ENCODE data around the gene RANBP9.

The RANBP9 gene

DNA sequence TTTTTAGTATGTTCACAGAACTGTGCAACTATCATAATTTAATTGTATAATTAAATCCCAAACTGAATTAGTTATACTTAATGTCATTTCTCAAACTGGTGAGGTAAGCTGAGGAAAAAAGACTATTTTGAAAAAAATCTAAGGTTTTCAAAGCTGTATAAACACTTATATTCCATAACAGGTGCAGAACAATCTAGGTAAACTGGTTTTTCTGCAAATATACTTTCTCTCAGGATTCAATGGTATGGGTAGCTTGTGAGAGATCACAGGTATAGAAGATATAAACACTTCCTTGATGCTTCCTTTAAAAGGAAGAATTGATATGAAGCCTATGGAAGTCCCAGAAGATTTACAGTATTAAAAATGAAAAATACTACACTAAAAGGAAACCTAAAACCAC lies 62.8 kb downstream of the RANBP9 start:
- DNase-seq, result no peak

DNA sequence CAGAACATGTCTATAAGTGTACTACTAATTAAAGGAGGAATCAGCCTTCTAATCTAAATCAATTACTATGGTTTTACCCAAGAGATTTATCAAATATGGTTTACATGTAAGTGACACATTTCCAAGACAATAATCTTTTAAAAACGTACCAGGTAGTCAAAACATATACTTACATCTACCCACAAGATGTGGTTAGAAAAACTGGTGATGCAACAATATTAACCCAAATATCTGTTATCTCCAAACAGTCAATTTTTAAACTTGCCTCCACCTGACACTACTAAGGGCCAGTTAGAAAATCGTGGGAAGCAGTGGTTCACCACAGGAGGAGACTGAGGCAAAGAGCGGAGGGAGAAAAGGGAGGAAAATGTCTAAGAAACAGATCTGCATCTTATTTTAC lies 68.5 kb downstream of the RANBP9 start:
- no peak for DNase-seq

DNA sequence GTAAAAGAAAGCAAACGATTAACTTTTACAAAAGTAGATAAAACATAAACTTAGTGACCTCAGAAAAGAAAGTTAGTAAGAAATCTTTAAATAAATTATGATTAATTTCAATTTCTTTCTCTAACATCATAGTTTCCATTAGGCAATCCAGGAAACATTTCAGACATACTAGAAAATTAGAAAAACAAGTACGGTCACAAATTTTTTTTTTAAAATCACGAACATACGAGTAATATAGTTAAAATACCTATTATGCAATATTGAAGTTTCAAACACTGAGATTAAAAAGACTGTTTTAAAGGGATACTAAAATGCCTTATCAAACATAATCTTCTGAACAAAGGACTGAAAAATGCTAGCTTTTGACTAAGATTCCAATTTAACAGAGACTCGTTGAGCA lies 70.3 kb downstream of the RANBP9 start:
- peak; percentile 14 to 35 for DNase-seq

DNA sequence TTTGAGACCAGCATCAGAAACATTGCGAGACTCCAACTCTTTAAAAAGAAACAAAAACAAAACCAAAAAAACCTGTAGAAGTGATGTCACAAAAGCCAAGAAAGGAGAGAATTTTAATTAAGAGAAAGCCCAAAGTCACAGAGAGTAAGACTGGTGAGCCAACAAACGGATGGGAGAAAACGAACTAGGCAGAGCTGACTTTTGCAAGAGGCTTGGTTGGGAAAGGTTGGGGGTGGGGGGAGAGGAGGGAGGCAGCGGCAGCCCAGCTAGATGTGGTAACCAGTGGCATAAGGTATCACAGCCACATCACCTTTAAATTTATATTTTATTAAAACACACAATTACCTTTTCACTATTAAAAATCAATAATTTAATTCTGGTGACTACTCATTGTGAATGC lies 73.0 kb downstream of the RANBP9 start:
- peak in 1 of 2 donors; percentile 3 for DNase-seq

DNA sequence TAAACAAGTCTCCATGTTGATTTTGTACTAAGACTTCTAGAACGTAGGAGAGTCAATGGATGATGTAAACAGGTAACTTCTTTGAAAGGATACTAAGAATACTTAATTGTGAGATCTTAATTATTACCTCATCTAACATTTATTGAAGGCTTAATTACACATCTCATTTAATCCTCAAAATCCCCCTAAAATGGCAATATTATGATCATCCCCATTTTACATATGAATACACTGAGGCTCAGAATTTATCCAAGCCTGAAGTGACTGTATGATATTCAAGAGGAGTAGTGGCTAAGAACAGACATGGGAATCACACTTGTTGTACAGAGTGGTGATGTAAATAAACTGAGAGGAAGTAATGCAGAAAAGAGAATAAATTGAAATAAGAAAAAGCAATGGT lies 73.6 kb downstream of the RANBP9 start:
- no peak for DNase-seq

DNA sequence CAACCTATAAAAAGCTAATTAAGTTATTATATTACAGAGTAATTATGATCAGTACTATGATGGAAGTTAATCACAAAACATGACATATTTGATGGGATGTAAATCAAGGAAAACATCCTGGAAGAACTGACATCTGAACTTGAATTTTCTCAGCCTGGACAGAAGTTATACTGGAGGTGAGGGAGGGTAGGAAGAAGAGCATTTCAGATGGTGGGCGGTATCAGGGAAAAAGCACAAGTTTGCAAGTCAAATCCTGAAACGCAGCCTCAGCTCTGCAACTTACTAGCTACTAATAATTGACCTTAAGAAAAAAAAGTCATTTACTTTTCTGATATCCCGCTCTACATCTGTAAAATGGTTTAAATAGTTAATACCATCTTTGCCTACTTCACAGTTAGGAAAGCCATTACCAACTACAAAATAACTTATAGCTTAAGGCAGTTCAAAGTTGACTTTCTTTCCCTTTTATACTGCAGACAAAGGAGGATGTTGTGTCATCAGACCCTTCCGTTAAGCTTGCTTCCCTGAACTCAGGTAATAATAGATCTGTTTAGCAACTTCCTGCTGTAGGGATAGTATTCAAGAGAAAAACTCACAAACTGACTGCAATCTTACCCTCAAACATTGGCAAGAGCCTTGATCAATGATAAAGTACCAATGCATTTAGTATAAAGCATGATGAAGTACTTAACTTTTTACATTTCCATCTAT lies 75.5 kb downstream of the RANBP9 start:
- DNase-seq, result no peak

DNA sequence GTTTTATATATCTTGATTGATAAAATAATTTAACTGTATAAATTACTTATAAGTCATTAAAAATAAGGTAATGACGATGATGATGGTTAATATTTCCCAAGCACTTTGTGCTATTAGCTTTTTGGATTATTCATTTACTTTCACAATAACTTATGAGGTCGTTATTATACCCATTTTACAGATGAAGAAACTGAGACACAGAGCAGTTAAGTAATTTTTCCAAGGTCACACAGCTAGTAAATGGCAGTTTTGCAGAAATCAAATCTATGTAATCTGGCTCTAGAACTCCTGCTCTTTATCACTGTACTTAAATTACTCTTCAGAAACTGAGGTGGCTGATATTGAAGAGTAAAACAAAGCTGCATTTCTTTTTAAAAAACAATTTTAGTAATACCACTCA lies 78.3 kb downstream of the RANBP9 start:
- DNase-seq, result no peak

DNA sequence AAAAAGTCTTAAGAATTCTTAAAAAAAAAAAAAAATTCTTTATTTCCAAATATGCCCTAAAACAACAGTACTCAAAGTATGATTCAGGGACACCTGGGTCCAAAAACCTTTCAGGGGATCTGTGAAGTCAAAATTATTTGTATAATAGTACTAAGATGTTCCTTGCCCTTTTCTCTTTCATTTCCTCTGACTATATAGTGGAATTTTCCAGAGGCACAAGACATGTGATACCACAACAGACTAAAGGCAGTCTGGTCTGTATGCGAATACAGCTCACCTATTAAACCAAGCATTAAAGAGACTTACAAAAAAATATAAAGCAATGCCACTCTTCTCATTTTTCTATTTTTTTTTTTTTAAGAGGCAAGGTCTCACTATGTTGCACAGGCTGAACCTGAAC lies 81.1 kb downstream of the RANBP9 start:
- DNase-seq, result no peak

DNA sequence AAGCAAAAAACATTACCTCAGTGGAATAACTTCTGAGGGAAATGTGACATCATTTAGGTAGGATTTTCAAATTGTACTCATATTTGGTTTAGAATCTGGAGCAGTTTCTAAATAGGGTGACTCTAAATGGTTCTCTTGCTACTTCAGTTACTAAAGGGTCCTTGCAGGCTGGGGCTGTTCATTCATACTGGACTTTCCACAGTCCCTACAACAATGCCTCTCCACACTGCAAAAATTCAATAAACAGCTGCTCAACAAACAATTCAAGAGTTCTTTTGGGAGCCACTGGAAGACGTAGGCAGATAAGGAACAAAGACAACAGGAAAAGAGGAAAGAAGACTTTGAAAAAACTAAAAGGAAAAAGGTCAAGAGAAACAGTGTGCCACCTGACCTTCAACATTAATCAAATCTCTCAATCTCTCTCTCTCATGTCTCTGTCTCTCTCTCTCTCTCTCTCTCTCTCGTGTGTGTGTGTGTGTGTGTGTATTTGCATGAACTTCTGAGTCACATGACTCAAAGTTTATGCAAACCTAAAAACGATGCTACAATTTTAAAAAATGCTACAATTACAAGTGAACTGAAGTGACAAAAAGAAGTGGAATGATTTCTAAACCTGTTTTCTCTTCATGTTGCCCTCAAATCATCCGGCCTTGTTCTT lies 82.0 kb downstream of the RANBP9 start:
- DNase-seq, result no peak

DNA sequence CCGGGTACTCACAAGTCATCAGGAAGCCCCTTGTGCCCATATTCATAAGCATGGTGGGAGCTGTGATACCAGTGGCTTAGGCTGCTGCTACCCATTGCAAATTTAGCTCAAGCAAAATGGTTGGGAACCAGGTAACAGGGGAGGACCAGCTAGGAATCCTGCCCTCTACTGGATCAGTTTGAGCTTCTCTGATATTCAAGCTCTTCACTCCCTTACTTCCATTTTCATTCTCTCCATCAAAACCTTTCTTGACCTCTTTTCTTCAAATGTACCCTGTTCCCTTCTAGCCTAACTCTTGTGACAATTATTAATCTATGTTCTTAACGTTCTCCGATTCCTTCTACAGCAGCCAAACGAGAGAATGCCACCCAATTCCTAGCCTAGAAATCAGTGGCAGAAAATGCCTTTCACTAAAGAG lies 86.8 kb downstream of the RANBP9 start:
- peak; percentile 7 to 23 for DNase-seq

DNA sequence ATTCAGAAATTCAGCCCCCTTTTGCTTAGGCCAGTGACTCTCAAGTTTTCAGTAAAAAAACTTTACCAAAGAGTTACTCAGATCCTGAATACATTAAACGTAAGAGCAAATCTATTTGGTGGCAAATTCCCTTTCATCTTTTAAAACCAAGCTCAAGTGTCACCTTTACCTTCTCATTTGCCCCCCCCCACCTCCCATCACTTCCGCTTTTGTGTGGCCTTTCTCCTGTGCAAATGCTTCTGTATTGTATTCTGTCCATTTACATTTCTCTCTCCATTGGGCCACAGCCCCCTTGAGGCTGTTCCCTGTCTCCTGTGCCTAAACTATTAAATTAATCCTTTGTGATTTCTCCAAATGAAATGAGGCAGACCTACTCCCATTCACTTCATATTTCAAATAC lies 94.6 kb downstream of the RANBP9 start:
- DNase-seq, result no peak

DNA sequence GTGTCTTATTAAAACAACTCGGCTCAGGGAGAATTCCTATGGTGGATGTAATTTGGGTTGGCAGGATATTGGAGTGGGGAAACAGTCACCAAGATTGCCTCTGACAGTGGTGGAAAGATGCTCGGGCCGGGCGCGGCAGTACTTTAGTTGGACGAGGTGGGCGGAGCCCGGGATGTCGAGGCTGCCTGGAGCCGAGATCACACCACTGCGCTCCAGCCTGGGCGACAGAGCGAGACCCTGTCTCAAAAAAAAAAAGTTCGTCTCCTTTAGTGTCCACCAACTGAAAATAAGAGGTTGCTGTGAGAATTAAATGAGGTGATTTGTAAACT lies 95.9 kb downstream of the RANBP9 start:
- peak; percentile 27 for DNase-seq

DNA sequence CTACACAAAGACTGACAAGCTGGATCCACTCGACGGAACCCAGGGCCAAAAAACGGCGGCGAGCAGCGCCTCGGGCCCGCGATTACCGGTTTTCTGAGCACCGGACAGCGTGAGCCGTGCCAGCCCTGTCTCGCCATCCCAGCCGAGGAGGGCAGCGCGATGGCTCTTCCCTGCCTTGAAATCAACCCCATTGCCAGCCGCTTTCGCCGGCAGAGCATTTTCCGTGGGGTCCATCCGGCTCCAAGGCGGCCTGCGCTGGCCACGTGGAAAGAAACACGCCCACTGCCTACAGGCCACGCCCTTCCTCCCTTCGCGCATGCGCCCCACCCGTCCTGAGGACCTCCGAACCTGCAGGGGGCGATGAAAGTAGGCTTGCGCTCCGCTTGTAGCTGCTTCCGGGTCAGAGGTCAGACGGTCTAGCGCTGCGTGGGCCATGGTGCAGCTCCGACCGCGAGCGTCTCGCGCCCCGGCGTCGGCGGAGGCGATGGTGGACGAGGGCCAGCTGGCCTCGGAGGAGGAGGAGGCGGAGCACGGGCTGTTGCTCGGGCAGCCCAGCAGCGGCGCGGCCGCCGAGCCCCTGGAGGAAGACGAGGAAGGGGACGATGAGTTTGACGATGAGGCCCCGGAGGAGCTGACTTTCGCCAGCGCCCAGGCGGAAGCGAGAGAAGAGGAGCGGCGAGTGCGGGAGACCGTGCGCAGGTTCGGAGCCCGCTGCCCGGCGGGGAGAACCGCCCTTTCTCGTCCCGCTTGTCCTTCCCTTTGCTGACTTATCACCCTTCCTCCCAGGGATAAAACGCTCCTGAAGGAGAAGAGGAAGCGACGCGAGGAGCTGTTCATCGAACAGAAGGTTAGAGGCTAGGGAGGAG lies 96.5 kb downstream of the RANBP9 start, which contains the start of gene NOL7:
TSS of gene NOL7 (plus strand) at position 410 of the 866 bp plus-strand sequence. CDS start at position 434, 24 bp downstream.
- DNase-seq, result peak; percentile 96 to 99

DNA sequence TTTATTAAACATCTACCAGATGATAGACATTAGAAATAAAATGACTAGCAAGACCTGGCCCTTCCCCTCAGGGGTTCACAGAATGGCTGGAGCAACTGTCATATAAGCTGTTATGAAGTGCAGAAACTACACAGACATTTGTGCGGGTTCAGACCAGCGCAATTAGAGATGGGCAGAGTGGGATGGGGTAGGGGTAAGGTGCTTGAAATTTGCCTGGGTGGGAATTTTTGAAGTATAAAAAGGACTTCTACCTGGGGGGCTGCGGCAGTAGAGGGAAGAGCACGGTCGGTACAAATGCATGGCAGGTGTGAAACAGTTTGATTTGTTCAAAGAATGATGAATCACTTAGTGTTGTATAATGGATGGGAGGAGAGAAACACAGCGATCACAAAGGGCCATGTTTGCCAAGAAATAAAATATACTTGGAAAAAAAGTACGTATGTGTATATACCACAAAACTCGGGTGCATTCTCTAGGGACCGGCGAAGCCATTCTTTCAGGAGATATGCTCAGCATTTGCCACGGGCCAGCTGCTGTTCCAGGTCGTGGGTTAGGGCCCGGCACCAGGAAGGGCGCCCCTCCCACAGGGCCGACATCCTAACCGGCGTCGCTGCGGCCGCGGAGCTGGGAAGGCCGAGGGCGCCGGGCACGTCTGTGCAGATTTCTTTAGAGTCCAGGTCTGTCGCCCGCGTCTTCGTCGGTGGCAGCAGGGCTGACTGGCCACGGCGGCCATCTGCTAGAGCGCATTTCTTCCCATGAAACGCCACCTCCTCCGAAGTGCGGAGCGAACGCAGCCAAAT lies 97.3 kb downstream of the RANBP9 start:
- DNase-seq, result peak; percentile 16 to 20

DNA sequence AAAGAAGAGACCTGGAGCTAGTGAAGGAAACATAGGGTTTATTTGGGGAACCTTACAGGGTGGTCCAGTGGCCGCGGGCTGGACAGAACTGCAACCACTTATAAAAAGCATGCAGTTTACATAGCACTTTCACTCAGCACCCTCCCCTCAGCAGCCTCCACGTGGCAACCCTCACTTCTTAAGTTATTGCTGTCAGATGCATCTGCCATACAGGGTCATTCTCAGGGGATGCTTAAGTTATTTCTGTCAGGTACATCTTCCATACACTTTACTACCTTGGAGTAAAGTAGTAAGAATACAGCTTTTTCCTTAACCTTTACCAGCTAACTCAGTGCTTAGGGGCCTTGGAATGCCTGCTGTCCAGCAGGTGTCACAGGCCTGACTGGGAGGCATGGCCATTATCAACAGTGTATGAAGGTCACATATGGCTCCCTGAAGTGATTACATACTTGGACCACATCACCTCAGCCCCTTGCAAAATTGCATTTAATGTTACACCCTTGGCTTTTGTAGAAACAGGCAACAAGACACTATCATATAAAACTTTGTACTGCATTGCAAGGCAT lies 98.5 kb downstream of the RANBP9 start:
- DNase-seq, result no peak

DNA sequence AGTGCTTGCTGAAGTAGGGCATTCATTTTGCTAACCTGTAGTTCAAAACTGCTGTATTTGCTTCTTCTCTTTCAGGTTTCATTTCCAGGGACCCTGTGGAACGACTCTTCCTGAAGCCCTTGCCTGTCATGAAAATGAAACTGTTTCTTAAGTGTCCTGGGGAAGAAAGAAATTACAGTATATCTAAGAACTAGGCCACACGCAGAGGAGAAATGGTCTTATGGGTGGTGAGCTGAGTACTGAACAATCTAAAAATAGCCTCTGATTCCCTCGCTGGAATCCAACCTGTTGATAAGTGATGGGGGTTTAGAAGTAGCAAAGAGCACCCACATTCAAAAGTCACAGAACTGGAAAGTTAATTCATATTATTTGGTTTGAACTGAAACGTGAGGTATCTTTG lies 99.9 kb downstream of the RANBP9 start:
- no peak for DNase-seq

DNA sequence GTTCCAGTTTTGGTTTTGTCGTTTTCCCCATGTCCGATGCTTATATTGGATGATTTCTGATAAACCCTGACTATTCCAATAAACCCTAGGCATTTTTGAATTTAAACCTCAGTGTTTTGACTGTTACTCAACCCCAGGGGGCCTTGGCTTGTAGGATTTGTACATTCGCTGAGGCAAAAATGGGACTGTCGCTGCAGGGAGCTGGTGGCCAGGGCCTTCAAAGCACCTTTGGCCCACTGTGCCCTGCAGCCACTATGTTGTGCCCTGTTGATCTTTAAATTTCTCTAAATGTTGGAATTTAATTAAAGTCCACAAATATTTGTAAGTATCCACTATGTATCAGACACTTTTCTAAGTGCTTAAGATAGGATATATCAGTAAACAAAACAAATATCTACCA lies 106.0 kb downstream of the RANBP9 start:
- no peak for DNase-seq

DNA sequence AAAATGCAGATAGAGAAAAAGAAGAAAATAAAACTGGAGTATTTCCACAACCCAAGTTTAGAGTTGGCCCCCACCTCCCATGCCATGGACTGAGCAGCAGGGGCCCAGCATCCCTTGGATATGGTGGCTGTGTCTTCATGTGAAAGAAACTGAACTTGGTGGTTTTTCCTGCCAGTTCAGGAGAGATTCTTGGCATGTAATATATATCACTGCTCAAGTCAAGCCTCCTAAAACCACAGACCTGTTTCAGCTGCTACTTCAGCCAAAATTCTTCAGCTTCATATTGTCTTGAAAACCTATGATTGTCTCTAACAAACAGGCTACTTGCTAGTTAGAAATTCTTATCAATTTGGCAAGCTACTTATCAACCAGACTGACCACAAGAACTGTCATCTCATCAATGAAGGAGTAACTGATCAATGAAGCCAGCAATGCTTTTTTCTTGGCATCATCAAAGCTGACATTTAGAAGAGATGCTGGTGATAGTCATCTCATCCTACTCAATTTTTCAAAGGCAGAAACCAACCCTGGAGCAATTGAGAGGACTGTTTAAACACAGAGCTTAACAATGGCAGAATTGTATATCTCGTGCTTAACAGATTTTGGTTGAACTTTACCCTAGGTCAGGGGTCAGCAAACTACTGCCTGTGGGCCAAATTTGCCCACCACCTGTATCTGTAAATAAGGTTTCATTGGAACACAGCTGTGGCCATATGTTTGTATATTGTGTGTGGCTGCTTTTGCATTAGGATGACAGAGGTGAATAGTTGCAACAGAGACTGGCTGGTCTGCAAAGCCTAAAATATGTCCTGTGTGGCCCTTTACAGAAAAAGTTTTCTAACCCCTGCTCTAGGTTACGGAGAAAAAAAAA lies 106.9 kb downstream of the RANBP9 start:
- no peak for DNase-seq

DNA sequence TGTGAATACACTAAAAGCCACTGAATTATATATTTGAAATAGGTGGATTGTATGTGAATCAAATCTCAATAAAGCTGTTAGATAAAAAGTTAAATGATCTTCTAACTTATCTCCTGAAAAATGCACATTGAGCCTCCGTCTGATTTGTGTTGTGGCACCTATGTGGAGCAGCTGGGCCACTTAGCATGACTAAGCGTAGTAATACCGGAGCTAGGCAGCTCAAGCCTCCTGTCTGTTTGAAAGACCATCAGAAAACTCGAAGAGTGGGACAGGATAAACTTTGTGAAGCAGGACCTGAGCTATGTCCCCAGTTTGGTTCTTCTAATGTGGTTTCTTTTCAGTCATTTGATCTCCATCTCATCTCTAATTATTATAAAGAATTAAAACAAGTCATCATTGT lies 107.5 kb downstream of the RANBP9 start:
- DNase-seq, result no peak

DNA sequence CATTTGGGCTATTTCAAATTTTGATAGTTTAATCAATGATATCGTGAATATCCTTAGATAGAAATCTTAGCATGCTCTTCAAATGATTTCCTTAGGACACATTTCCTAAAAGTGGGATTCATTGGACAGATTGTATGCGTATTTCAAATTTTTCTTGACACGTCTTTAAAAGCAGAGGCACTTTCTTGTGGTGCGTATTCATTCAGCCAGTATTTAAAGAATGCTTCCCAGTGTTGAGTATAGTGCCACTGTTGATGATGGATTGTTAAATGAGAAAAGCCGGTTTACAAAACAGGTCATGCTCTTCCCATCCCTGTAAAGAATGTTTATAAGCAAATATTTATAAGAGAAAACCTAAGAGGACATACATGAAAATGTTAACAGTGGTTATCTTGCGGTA lies 111.6 kb downstream of the RANBP9 start:
- DNase-seq, result no peak

DNA sequence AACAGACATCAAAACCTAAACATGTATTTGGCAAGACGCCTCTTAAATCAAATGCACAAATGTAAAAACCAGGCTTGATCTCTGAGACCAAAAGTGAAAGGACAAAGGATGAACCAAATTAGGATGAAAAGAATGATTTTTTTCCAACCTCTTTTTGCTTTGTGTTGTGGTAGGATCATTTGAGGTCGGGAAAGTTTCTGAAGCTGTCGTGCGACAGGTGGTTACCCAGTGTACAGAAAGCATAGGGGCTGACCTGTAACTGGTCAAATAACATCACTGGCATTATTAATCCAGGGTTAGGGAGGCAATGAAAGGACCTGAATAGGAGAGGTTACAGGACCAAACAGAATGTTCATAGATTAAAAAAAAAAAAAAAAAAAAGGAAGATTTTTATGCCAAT lies 114.6 kb downstream of the RANBP9 start:
- no peak for DNase-seq

DNA sequence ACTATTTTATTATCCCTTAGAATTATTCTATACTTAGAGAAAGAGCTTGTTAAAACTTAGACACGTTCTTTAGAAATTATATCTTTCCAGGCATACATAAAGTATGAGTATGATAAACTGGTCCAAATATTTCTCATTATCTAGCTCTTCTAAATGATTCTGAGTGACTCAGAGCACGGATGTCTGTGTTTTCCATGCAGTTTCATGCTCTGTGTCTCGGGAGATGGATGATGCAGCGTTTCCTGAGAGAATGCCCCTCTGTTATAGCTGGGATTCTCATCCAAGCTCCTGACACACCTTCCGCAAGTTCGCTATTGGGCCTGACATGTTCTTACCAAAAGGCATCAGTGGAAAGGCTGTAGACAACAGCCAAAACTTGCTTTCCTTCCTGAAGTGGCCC lies 117.9 kb downstream of the RANBP9 start:
- no peak for DNase-seq
